Liver (tissue), 9 donors: ENCODE results near the gene FRS2. TPM values are rescaled to one million over a fixed set of nuclear protein-coding genes. Genes with fewer than 3 reads are reported as not detected.

Source experiments
- DNase-seq: peaks from one replicate; pipeline ENCODE4 v3.0.0-alpha.2; 2017; ENCODE audit warnings: low spot score
- H3K27ac ChIP-seq, 2 donors: one replicate each; pipeline ENCODE4 v1.7.0; 2013; ENCODE audit warnings: inconsistent platforms in 2 of 2, low read length in 2 of 2, control low read depth in 1 of 2, low read depth in 1 of 2, mild to moderate bottlenecking in 1 of 2
- H3K27me3 ChIP-seq, 4 donors: one replicate each; pipeline versions ENCODE4 v1.6.1 to v1.7.0; 2013; ENCODE audit warnings: low read length in 3 of 4, inconsistent platforms in 1 of 4, mild to moderate bottlenecking in 1 of 4, moderate library complexity in 1 of 4; ENCODE audit not compliant: control insufficient read depth in 4 of 4, insufficient read depth in 4 of 4
- H3K36me3 ChIP-seq, 4 donors: one replicate each; pipeline versions ENCODE4 v1.6.1 to v1.7.0; 2013; ENCODE audit warnings: low read length in 3 of 4, mild to moderate bottlenecking in 3 of 4, low read depth in 1 of 4, moderate library complexity in 1 of 4; ENCODE audit not compliant: control insufficient read depth in 4 of 4, insufficient read depth in 3 of 4
- H3K4me1 ChIP-seq, 4 donors: one replicate each; pipeline versions ENCODE4 v1.6.1 to v1.7.0; 2013; ENCODE audit warnings: low read length in 3 of 4, mild to moderate bottlenecking in 3 of 4, moderate library complexity in 1 of 4; ENCODE audit not compliant: control insufficient read depth in 4 of 4, insufficient read depth in 4 of 4
- H3K4me3 ChIP-seq, 3 donors: one replicate each; pipeline versions ENCODE4 v1.6.1 to v1.7.0; 2013; ENCODE audit warnings: low read length in 3 of 3, control low read depth in 1 of 3, low read depth in 1 of 3, mild to moderate bottlenecking in 1 of 3
- H3K9ac ChIP-seq, 2 donors: one replicate each; pipeline ENCODE4 v1.7.0; 2013; ENCODE audit warnings: low read length in 2 of 2, mild to moderate bottlenecking in 2 of 2, moderate library complexity in 2 of 2, control low read depth in 1 of 2, low read depth in 1 of 2
- H3K9me3 ChIP-seq, 4 donors: one replicate each; pipeline versions ENCODE4 v1.6.1 to v1.7.0; 2013; ENCODE audit warnings: low read length in 3 of 4; ENCODE audit not compliant: control insufficient read depth in 4 of 4
- ATF3 ChIP-seq: IDR thresholded peaks from 2 replicates; pipeline ENCODE4 v1.6.1; 2016; ENCODE audit warnings: antibody characterized with exemption
- CTCF ChIP-seq: fragments of 150-350 bp; IDR thresholded peaks from 2 replicates; pipeline ENCODE4 v1.5.1; 2017; ENCODE audit warnings: improper control_type of control experiment, low read depth, low read length; ENCODE audit not compliant: missing input control
- EGR1 ChIP-seq, 2 donors: IDR thresholded peaks; 2 replicates each; pipeline ENCODE4 v1.6.1; 2016 to 2018; ENCODE audit warnings: antibody characterized with exemption in 2 of 2, low read depth in 2 of 2
- FOXA1 ChIP-seq: IDR thresholded peaks from 2 replicates; pipeline ENCODE4 v1.6.1; 2016; ENCODE audit warnings: antibody characterized with exemption
- FOXA2 ChIP-seq: IDR thresholded peaks from 2 replicates; pipeline ENCODE4 v1.6.1; 2016; ENCODE audit warnings: antibody characterized with exemption
- GABPA ChIP-seq, 2 donors: IDR thresholded peaks in 1 of 2; conservative IDR thresholded peaks in 1 of 2; 2 replicates each; pipeline ENCODE4 v1.6.1; 2016; ENCODE audit warnings: antibody characterized with exemption in 2 of 2, mild to moderate bottlenecking in 1 of 2, moderate library complexity in 1 of 2
- HNF4A ChIP-seq, 2 donors: conservative IDR thresholded peaks; 2 replicates each; pipeline ENCODE4 v1.6.1; 2016; ENCODE audit warnings: antibody characterized with exemption in 2 of 2, mild to moderate bottlenecking in 2 of 2
- HNF4G ChIP-seq: IDR thresholded peaks from 2 replicates; pipeline ENCODE4 v1.6.1; 2016; ENCODE audit warnings: antibody characterized with exemption
- JUND ChIP-seq, 2 donors: IDR thresholded peaks; 2 replicates each; pipeline ENCODE4 v1.6.1; 2016; ENCODE audit warnings: antibody characterized with exemption in 2 of 2
- MAX ChIP-seq: IDR thresholded peaks from 2 replicates; pipeline ENCODE4 v1.6.1; 2016; ENCODE audit warnings: antibody characterized with exemption
- NR2F2 ChIP-seq: IDR thresholded peaks from 2 replicates; pipeline ENCODE4 v1.6.1; 2016; ENCODE audit warnings: antibody characterized with exemption
- RAD21 ChIP-seq, 2 donors: IDR thresholded peaks; 2 replicates each; pipeline ENCODE4 v1.6.1; 2016; ENCODE audit warnings: antibody characterized with exemption in 2 of 2, mild to moderate bottlenecking in 2 of 2
- REST ChIP-seq: IDR thresholded peaks from 2 replicates; pipeline ENCODE4 v1.6.1; 2016; ENCODE audit warnings: antibody characterized with exemption, mild to moderate bottlenecking
- RXRA ChIP-seq, 2 donors: IDR thresholded peaks; 2 replicates each; pipeline ENCODE4 v1.6.1; 2017 to 2018; ENCODE audit warnings: antibody characterized with exemption in 2 of 2, mild to moderate bottlenecking in 1 of 2
- SP1 ChIP-seq: IDR thresholded peaks from 2 replicates; pipeline ENCODE4 v1.6.1; 2018; ENCODE audit warnings: antibody characterized with exemption, mild to moderate bottlenecking
- TAF1 ChIP-seq: conservative IDR thresholded peaks from 2 replicates; pipeline ENCODE4 v1.6.1; 2016; ENCODE audit warnings: antibody characterized with exemption, mild to moderate bottlenecking
- YY1 ChIP-seq: IDR thresholded peaks from 2 replicates; pipeline ENCODE4 v1.6.1; 2016; ENCODE audit warnings: antibody characterized with exemption, mild to moderate bottlenecking
- ZBTB33 ChIP-seq: IDR thresholded peaks from 2 replicates; pipeline ENCODE4 v1.6.1; 2016; ENCODE audit warnings: antibody characterized with exemption
- WGBS: extraction: QIAGEN DNeasy Blood & Tissue Kit; methylation state at CpG from one replicate; pipeline ENCODE4 v1.1.7; 2013; 5-methylcytosine and 5-hydroxymethylcytosine counted together
- polyA plus RNA-seq, 2 donors: library from polyadenylated mRNA; stranded (reverse) in 1 of 2; unstranded in 1 of 2; fragments of 200-250 nt in 1 of 2; fragments of >200 nt in 1 of 2; fragmentation: Nextera tagmentation in 1 of 2; extraction: Ambion mirVana in 1 of 2; gene quantifications; one replicate each; pipeline versions ENCODE4 v1.2.1 to v1.2.3, GENCODE V29; 2013 to 2015
- total RNA-seq, 2 donors: library from RNA; depleted of rRNA; stranded (reverse); fragments of >200 nt; gene quantifications; one replicate each; pipeline ENCODE4 v1.2.3, GENCODE V29; 2014
- donor health status: healthy.
- donor health status: healthy.
- donor health status: healthy.
- donor health status: healthy.
- donor health status: healthy.

Gene FRS2
- total and polyA plus RNA-seq, 4 donors: 7.0 to 24.0 (median 21.9) TPM

- H3K27me3 ChIP-seq: no peaks in the 10 kb centered on the region
- no peaks in the 10 kb centered on the region for H3K9me3 ChIP-seq
- no peak overlapping the region for H3K9ac ChIP-seq
- H3K36me3 ChIP-seq: no peaks in the 10 kb centered on the region
- DNase-seq: no peak
- WGBS: 64% methylated on average over 8 of the region's 8 CpGs
- no peak overlapping the region for H3K27ac ChIP-seq
- peaks cover 3 to 12% (median 6%) of the 10 kb centered on the region in 4 donors for H3K4me1 ChIP-seq
- H3K4me3 ChIP-seq: no peak overlapping the region
- no peak for TF ChIP-seq JUND (IDR thresholded peaks at IDR 0.05)
- TF ChIP-seq YY1: no peak
- no peak for TF ChIP-seq HNF4A (conservative IDR thresholded peaks at IDR 0.05)
- TF ChIP-seq NR2F2: no peak
- no peak for TF ChIP-seq FOXA1
- no peak for TF ChIP-seq FOXA2
- TF ChIP-seq REST: no peak
- no peak for TF ChIP-seq TAF1
- TF ChIP-seq RAD21 (IDR thresholded peaks at IDR 0.05): no peak
- no peak for TF ChIP-seq ZBTB33
Measured at GRCh38 chr12:69431591-69432222, 38.5 kb upstream of the FRS2 start.

- no peak for DNase-seq
- Histone ChIP-seq H3K27me3 (no peaks in the 10 kb centered on the region), H3K36me3 (no peaks in the 10 kb centered on the region), H3K4me3 (no peak overlapping the region), H3K9me3 (no peaks in the 10 kb centered on the region), H3K9ac (no peak overlapping the region), H3K4me1 (peaks cover 3 to 12% (median 6%) of the 10 kb centered on the region in 4 donors), H3K27ac (no peak overlapping the region)
- TF ChIP-seq HNF4A (conservative IDR thresholded peaks at IDR 0.05) (no peak), ATF3 (no peak), FOXA1 (no peak), EGR1 (IDR thresholded peaks at IDR 0.05; ENCODE audit: low read depth in 2 of 2) (no peak), HNF4G (no peak), YY1 (no peak), RXRA (IDR thresholded peaks at IDR 0.05) (no peak), GABPA (IDR thresholded peaks at IDR 0.05 in 1 of 2, conservative IDR thresholded peaks at IDR 0.05 in 1 of 2) (no peak), CTCF (no peak), JUND (IDR thresholded peaks at IDR 0.05) (no peak), ZBTB33 (no peak), REST (no peak), MAX (no peak), FOXA2 (no peak), SP1 (no peak), TAF1 (no peak), RAD21 (IDR thresholded peaks at IDR 0.05) (no peak), NR2F2 (no peak)
- WGBS: 89% methylated on average over 3 of the region's 3 CpGs
Measured at GRCh38 chr12:69433653-69434052, 36.5 kb upstream of the FRS2 start.
